HG03280 (cell line): ENCODE data around the gene SLC6A8.
"Not testable (repeated sequence)": the region's sequence is repeated elsewhere in the genome, so short reads cannot be mapped to it uniquely, and the experiment has no call there.

Experiments used
- ATAC-seq: cut with Tn5 transposase; IDR thresholded peaks from one replicate; pipeline ENCODE4 v1.9.1; 2021; ENCODE audit warnings: mild to moderate bottlenecking, moderate library complexity; ENCODE audit not compliant: unreplicated experiment

Gene SLC6A8

GRCh38 chrX:153727123-153727931 lies 39.6 kb downstream of the SLC6A8 start:
- no peak for ATAC-seq

DNA sequence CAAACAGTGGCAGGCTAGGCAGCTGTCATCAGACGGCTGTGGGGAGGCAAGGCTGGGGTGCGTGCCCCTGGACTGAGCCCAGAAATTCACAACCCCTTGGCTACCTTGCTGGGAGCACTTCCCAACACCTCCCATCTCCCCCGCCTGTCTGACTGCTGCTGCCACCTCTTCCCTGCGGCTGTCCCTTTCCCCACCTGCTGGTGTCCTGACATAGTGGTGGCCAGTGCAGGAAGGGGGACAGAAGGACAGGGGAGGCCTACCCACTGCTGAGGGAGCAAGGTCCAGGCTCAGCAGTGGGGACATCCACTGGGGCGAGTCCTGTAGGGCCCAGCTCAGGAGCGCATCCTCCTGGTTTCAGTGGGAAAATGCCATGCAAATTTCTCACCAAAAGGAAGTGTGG lies 40.4 kb downstream of the SLC6A8 start:
- ATAC-seq, result no peak

GRCh38 chrX:153728951-153729631 lies 41.4 kb downstream of the SLC6A8 start:
- no peak for ATAC-seq

GRCh38 chrX:153730115-153730514 lies 42.4 kb downstream of the SLC6A8 start:
- ATAC-seq, result not testable (repeated sequence)

- ATAC-seq, result no peak
These were observed 43.6 kb downstream of the SLC6A8 start for GRCh38 chrX:153731117-153731844.

- ATAC-seq, result no peak
These were observed 44.1 kb downstream of the SLC6A8 start for GRCh38 chrX:153731845-153732215.

- no peak for ATAC-seq
These were observed 44.7 kb downstream of the SLC6A8 start for GRCh38 chrX:153732401-153732800.

DNA sequence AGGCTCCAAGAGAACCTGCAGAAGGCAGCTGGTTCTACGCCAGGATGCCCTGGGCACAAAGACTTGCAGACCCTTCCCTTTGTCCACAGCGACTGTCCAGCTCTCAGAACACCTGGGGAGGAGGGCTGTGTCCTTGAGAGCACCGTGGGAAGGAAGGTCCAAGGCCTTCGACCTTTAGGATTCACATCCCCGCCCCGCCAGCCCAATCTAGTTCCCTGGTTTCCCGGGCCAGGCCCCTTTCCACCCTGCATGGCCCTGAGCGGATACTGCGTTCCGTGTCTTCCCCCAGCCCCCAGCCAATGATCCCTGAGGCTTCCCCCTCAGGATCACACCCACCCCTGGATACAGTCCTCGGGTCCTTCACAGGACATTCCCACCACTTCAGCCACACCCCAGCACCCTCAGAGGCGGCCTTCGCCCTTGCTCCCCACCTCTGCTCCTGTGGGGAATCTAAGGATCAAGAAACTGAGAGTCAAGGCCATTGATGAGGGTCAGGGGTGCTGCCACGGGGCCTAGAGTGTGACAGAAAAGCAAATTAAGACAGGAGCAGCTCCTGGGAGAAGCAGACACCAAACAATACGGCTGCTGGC lies 46.0 kb downstream of the SLC6A8 start:
- no peak for ATAC-seq

DNA sequence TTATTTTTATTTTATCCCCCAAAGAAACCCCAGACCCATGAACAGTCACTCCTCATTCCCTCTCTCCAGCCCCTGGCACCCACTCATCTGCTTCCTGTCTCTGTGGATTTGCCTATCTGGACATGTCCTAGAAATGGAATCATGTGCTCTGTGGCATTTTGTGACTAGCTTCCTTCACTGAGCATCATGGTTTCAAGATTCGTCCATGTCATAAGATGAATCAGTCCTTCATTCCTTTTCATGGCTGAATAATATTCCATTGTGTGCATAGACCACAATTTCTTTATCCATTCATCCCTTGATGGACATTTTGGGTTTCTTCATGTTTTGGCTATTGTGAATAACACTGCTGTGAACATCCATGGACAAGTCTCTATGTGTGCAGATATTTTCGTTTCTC lies 47.1 kb downstream of the SLC6A8 start:
- no peak for ATAC-seq

DNA sequence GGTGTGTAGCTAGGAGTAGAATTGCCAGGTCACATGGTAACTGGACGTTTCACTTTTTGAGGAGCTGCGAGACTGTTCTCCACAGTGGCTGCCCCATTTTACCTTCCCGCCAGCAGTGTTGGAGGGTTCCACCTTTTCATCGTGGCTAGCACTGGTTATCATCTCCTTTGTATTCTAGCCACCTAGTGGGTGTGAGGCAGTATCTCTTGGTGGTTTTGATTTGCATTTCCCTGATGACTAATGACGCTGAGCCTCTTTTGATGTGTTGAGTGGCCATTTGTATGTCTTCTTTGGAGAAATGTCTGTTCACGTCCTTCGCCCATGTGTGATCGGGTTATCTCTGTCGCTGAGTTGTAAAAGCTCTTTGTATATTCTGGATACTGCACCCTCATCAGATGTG lies 47.5 kb downstream of the SLC6A8 start:
- no peak for ATAC-seq

- no peak for ATAC-seq
These were observed 48.5 kb downstream of the SLC6A8 start for GRCh38 chrX:153736071-153736820.

DNA sequence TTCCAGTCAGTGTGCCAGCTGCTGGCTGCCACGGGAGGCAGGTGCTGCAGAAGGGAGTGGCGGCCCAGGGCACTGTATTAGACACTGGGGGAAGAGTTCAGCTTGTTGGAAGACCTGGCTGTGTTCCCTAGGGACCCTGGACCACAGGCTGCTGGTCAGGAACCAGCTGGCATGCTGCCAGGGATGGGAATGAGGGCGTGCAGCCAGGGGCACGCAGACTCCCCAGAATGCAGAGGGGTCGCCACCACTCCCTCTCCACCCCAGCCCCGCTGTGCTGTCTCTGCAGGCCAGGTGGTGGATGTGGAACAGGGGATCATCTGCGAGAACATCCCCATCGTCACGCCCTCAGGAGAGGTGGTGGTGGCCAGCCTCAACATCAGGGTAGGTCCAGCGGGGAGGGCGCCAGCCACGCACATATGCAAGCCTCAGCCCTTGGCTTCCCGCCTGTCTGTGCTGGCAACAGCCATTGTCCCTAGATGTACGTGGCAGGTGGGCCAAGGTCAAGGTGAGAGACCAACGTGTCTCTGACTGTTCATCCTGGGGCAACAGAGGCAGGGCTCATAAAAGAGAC lies 49.2 kb downstream of the SLC6A8 start:
- ATAC-seq, result no peak

DNA sequence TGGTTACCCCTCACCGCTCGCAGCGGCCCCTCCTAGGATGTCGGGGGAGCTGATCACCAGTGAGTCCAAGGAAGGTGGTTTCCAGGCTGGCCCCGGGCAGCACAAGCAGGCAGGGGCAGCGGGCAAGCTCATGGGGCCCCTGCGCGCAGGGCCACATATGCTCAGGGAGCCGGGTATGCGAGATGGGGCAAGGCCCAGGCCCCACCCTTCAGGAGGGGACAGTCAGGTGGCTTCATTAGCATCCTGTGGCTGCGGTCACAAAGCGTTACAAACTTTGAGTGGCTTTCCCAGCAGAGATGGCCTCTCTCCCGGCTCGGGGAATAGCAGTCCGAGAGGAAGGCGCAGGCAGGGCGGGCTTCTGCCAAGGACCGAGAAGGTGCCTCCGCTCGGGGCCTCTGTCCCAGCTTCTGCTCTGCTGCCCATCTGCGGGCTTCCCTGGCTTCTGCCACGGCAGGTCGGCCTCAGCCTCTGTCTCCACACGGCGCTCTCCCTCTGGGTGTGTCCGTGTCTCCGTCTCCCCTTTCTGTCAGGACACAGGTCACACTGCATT lies 50.4 kb downstream of the SLC6A8 start:
- no peak for ATAC-seq

DNA sequence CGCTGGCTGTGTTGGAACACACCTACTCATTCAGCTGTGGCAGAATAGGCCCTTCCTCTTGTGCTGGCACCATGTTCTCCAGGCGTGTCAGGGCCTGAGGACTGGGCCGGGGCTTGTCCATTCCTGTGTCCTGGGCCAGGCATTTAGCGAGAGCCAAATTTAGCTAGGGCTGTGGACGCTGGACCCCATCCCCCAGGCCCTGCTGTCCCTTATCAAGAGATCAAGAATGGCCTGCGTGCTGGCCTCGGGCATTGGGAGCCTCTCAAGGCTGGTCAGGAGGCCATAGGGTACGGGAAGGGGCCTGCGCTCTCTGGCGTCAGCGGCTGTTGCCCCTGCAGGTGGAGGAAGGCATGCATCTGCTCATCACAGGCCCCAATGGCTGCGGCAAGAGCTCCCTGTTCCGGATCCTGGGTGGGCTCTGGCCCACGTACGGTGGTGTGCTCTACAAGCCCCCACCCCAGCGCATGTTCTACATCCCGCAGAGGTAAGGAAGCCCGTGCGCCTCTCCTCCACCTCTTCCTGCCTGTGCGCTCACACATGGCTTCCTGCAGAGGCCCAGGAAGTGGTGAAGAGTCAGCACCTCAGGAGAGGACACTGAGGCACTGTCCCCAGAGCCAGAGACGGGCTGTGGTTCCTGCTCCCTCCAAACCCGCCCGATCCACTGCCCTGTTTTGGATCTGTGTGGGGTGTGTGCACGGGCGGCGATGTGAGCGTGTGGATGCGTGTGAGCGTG lies 52.2 kb downstream of the SLC6A8 start:
- no peak for ATAC-seq

GRCh38 chrX:153740631-153741222 lies 53.0 kb downstream of the SLC6A8 start:
- ATAC-seq, result no peak

DNA sequence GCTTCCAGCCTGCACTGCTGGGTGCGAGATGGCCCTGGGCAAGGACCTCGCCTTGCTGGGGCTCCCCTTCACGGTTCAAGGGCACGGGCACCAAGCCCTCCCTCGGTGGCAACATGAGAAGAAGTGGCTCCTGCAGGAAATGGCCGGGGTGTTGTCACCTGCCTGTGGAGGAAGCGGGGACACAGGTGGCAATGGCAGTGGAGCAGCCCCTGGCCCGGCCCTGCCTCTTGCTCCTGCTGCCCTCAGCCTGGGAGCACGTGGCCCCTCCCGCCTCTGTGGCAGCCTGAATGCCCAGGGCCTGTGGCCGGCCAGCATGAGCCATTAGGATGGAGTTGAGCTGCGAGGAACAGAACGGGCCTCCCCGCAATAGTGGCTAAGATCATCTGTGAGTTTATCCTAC lies 53.7 kb downstream of the SLC6A8 start:
- ATAC-seq, result no peak

DNA sequence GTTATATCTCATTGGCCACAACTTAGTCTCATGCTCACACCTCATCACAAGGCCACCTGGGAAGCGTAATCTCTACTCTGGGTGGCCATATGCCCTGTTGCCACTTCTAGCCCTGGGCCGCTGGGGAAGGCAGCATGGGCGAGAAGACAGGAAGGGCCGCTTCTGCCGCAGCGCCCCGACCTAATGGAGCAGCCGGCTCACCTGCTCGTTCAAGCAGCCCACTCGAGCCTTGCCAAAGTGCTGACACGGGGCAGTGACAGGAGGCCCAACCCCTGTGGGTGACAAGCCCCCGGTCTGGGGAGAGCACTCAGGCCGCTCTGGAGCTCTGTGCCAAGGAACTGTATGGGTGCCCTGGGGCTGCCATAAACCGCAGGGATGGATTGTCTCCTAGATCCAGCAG lies 54.4 kb downstream of the SLC6A8 start:
- not testable (repeated sequence) for ATAC-seq

- not testable (repeated sequence) for ATAC-seq
These were observed 55.2 kb downstream of the SLC6A8 start for GRCh38 chrX:153742796-153743467.
